Measurements from ENCODE around the gene DMGDH.
"Not testable (repeated sequence)": the region's sequence is repeated elsewhere in the genome, so short reads cannot be mapped to it uniquely, and the experiment has no call there.

Gene DMGDH

DNA sequence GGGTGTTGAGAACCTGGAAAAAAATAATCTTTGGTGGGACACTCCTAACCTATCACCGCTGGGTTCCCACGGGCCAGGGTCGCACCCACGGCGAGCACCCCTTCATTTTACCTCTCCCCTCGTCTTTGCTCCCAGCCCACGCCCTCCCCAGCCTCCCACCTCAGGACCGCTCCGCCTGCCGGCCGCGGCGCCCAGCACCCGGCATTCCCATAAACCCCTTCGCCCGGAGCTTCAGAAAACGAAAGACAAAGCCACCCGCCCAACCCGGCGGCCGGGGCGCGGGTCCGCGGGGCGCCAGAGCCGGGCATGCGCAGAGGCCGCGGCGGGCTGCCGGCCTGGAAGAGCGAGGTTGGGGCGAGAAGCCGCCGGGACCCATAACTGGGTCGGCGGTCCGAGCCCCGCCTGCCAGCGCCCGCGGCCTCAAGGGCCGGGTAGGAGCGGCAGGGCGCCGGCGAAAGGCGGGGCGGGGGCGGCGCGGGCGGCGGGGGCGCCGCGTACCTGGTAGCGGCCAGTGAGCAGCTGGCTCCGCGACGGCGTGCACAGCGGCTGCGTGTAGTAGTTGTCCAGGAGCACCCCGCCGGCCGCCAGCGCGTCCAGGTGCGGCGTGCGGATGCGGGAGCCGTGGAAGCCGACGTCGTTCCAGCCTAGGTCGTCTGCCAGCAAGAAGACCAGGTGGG lies 84.9 kb downstream of the DMGDH start:
- peak overlapping the region; percentile 100 for H3K27ac ChIP-seq (ENCODE audit: low read depth, low read length)
- no peak overlapping the region for H2AK5ac ChIP-seq (ENCODE audit: low read length)
- H3K4me3 ChIP-seq (ENCODE audit: low read length), result peak overlapping the region; percentile 69
- H2BK15ac ChIP-seq (replicated peaks; ENCODE audit: low read depth), result no peak overlapping the region
- H3K18ac ChIP-seq (ENCODE audit: low read length), result peak overlapping the region; percentile 94
- peak overlapping the region; percentile 56 for H3K4ac ChIP-seq (ENCODE audit: low read depth, low read length)
- no peak overlapping the region for H4K5ac ChIP-seq (ENCODE audit: low read length)
- H2BK120ac ChIP-seq (ENCODE audit: low read depth, low read length), result peak overlapping the region; percentile 83
- H3K9ac ChIP-seq (ENCODE audit: low read length), result peak overlapping the region; percentile 92
- no peaks in the 10 kb centered on the region for H3K27me3 ChIP-seq (ENCODE audit: insufficient read depth, low read length, poor library complexity)
- H3K23ac ChIP-seq (ENCODE audit: low read length), result no peak overlapping the region
- H3K79me2 ChIP-seq (ENCODE audit: control insufficient read depth, insufficient read depth, low read length), result no peaks in the 10 kb centered on the region
- peaks cover 8% of the 10 kb centered on the region for H3K4me1 ChIP-seq (ENCODE audit: control insufficient read depth, low read depth, low read length)
- peak overlapping the region; percentile 97 for H3K56ac ChIP-seq (ENCODE audit: low read length)
- WGBS (ENCODE audit: extremely low coverage, insufficient coverage, low lambda C conversion rate), result no CpG with 5 or more reads among the region's 79 CpGs
- peak overlapping the region; percentile 63 for H3K4me2 ChIP-seq (ENCODE audit: low read length)
- peak; percentile 94 for DNase-seq
- H2BK5ac ChIP-seq (ENCODE audit: low read length), result peak overlapping the region; percentile 80
- no peak overlapping the region for H4K8ac ChIP-seq (ENCODE audit: low read depth, low read length)
- H3K36me3 ChIP-seq (ENCODE audit: control insufficient read depth, insufficient read depth, low read length), result no peaks in the 10 kb centered on the region
- H3K79me1 ChIP-seq (ENCODE audit: low read length), result no peaks in the 10 kb centered on the region

DNA sequence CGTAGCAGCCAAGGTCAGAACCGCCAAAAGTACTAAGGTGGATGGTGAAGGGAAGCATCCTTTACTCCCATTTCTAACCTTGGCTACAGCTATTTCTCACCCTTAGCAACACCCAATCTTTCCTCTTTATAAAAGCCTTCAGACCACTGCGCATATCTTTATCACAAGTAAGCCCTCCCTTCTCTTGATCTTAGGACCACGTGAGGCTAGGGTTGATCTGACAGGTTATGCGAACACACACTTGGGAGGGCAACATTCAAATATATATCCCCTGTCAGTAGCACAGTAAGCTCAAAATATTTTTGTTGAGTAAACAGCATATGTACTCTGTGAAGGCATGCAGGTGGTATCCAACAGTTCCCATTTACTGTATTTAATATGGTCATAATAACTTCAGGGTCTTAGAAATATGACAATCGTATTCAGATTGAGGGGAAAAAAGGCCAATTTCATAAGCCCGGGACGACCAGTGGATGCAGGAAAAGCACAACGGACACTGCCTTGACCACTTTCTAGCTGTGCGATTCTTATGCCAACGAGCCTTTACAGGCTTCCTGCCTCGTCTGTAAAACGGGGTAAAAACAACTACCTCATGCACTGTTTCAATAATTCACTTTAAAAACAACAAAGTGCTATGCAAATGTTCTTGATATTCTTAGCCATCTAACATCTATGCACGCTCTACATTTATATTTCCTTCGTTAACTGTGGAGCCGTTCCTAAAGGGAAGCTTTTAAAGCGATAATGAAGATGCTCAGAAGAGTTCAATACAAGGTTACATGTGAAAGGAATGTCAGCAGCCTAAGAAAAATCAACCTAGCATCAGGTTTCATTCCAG lies 85.7 kb downstream of the DMGDH start:
- Histone ChIP-seq H3K9ac (ENCODE audit: low read length) (peak overlapping the region; percentile 67), H3K4me3 (ENCODE audit: low read length) (peak overlapping the region; percentile 52), H3K27me3 (ENCODE audit: insufficient read depth, low read length, poor library complexity) (no peaks in the 10 kb centered on the region), H3K4ac (ENCODE audit: low read depth, low read length) (no peak overlapping the region), H4K5ac (ENCODE audit: low read length) (no peak overlapping the region), H2BK5ac (ENCODE audit: low read length) (no peak overlapping the region), H3K79me2 (ENCODE audit: control insufficient read depth, insufficient read depth, low read length) (no peaks in the 10 kb centered on the region), H3K36me3 (ENCODE audit: control insufficient read depth, insufficient read depth, low read length) (no peaks in the 10 kb centered on the region), H3K27ac (ENCODE audit: low read depth, low read length) (peak overlapping the region; percentile 79), H3K4me2 (ENCODE audit: low read length) (peak overlapping the region; percentile 63), H2AK5ac (ENCODE audit: low read length) (no peak overlapping the region), H2BK120ac (ENCODE audit: low read depth, low read length) (no peak overlapping the region), H3K79me1 (ENCODE audit: low read length) (no peaks in the 10 kb centered on the region), H3K56ac (ENCODE audit: low read length) (peak overlapping the region; percentile 83), H3K18ac (ENCODE audit: low read length) (peak overlapping the region; percentile 20), H3K4me1 (ENCODE audit: control insufficient read depth, low read depth, low read length) (peaks cover 8% of the 10 kb centered on the region), H4K8ac (ENCODE audit: low read depth, low read length) (no peak overlapping the region), H3K23ac (ENCODE audit: low read length) (no peak overlapping the region), H2BK15ac (replicated peaks; ENCODE audit: low read depth) (no peak overlapping the region)
- no CpG with 5 or more reads among the region's 17 CpGs for WGBS (ENCODE audit: extremely low coverage, insufficient coverage, low lambda C conversion rate)
- no peak for DNase-seq

DNA sequence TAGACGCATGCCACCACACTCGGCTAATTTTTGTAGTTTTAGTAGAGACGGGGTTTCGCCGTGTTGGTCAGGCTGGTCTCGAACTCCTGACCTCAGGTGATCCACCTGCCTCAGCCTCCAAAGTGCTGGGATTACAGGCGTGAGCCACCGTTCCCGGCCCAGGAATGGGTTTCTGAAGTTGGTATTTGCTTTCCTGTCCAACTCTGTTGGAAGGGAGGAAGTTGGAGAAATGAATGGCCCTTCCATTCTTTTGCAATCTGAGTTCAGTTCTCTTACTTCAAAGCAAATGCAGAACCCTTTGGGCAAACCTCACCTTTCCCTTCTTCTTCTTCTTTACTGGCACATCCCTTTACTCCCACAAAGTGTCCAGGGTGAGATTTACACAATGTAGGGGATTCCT lies 86.3 kb downstream of the DMGDH start:
- not testable (repeated sequence) for H3K18ac ChIP-seq (ENCODE audit: low read length); H2BK15ac ChIP-seq (replicated peaks; ENCODE audit: low read depth); DNase-seq; H3K79me2 ChIP-seq (ENCODE audit: control insufficient read depth, insufficient read depth, low read length); H2AK5ac ChIP-seq (ENCODE audit: low read length); H4K8ac ChIP-seq (ENCODE audit: low read depth, low read length); H2BK120ac ChIP-seq (ENCODE audit: low read depth, low read length); H3K4me3 ChIP-seq (ENCODE audit: low read length); H2BK5ac ChIP-seq (ENCODE audit: low read length); H3K4me1 ChIP-seq (ENCODE audit: control insufficient read depth, low read depth, low read length); H3K79me1 ChIP-seq (ENCODE audit: low read length); H3K9ac ChIP-seq (ENCODE audit: low read length); H4K5ac ChIP-seq (ENCODE audit: low read length); H3K56ac ChIP-seq (ENCODE audit: low read length); H3K23ac ChIP-seq (ENCODE audit: low read length); H3K36me3 ChIP-seq (ENCODE audit: control insufficient read depth, insufficient read depth, low read length); H3K4ac ChIP-seq (ENCODE audit: low read depth, low read length); H3K4me2 ChIP-seq (ENCODE audit: low read length); H3K27me3 ChIP-seq (ENCODE audit: insufficient read depth, low read length, poor library complexity); H3K27ac ChIP-seq (ENCODE audit: low read depth, low read length)
- WGBS (ENCODE audit: extremely low coverage, insufficient coverage, low lambda C conversion rate), result no CpG with 5 or more reads among the region's 9 CpGs

DNA sequence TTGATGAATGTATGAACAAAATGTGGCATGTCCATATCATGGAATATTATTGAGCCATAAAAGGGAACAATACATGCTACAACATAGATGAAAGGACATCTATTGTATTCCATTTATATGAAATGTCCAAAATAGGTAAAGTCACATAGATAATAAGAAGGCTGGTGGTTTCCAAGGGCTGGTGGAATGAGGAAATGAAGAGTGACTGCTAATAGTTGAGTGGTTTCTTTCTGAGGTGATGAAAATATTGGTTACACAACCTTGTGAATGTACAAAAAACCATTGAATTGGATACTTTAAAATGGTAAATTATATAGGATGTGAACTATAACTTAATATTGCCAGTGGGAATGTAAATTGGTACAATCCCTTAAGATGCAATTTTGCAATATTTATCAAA lies 89.6 kb downstream of the DMGDH start:
- Histone ChIP-seq H3K56ac (ENCODE audit: low read length) (no peak overlapping the region), H3K36me3 (ENCODE audit: control insufficient read depth, insufficient read depth, low read length) (no peaks in the 10 kb centered on the region), H3K4ac (ENCODE audit: low read depth, low read length) (no peak overlapping the region), H2BK5ac (ENCODE audit: low read length) (no peak overlapping the region), H3K23ac (ENCODE audit: low read length) (no peak overlapping the region), H3K4me3 (ENCODE audit: low read length) (no peak overlapping the region), H2AK5ac (ENCODE audit: low read length) (no peak overlapping the region), H3K4me2 (ENCODE audit: low read length) (no peak overlapping the region), H3K27me3 (ENCODE audit: insufficient read depth, low read length, poor library complexity) (no peaks in the 10 kb centered on the region), H3K79me1 (ENCODE audit: low read length) (no peaks in the 10 kb centered on the region), H4K5ac (ENCODE audit: low read length) (no peak overlapping the region), H3K79me2 (ENCODE audit: control insufficient read depth, insufficient read depth, low read length) (no peaks in the 10 kb centered on the region), H2BK15ac (replicated peaks; ENCODE audit: low read depth) (no peak overlapping the region), H3K27ac (ENCODE audit: low read depth, low read length) (no peak overlapping the region), H2BK120ac (ENCODE audit: low read depth, low read length) (no peak overlapping the region), H3K18ac (ENCODE audit: low read length) (no peak overlapping the region), H4K8ac (ENCODE audit: low read depth, low read length) (no peak overlapping the region), H3K9ac (ENCODE audit: low read length) (no peak overlapping the region), H3K4me1 (ENCODE audit: control insufficient read depth, low read depth, low read length) (peaks cover 4% of the 10 kb centered on the region)
- DNase-seq, result no peak

DNA sequence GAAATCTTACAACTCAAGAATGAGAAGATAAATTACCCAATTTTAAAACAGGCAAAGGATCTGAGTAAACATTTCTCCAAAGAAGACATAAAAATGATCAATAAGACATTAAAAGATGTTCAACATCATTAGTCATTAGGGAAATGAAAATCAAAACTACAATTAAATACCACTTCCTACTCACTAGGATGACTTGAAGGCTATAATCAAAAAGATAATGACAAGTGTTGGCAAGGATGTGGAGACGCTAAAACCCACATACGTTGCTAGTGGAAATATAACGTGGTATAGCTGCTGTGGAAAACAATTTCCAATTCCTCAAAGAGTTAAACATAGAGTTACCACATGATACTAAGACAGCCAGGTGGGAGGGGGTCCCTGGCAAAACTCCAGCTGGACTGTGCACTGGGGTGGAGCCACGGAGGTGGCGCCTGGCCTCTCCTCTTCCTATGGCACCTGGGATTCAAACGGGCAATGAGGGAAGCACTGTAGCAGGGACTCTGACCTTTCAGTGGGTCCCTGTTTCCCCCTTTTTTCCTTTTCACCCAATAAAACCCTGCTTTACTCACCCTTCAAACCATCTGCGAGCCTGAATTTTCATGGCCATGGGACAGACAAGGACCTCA lies 90.2 kb downstream of the DMGDH start:
- Histone ChIP-seq H3K79me2 (ENCODE audit: control insufficient read depth, insufficient read depth, low read length) (no peaks in the 10 kb centered on the region), H3K18ac (ENCODE audit: low read length) (no peak overlapping the region), H3K27ac (ENCODE audit: low read depth, low read length) (no peak overlapping the region), H2AK5ac (ENCODE audit: low read length) (no peak overlapping the region), H3K23ac (ENCODE audit: low read length) (no peak overlapping the region), H3K4me2 (ENCODE audit: low read length) (no peak overlapping the region), H3K27me3 (ENCODE audit: insufficient read depth, low read length, poor library complexity) (no peaks in the 10 kb centered on the region), H3K9ac (ENCODE audit: low read length) (no peak overlapping the region), H2BK15ac (replicated peaks; ENCODE audit: low read depth) (no peak overlapping the region), H2BK5ac (ENCODE audit: low read length) (no peak overlapping the region), H4K5ac (ENCODE audit: low read length) (no peak overlapping the region), H3K36me3 (ENCODE audit: control insufficient read depth, insufficient read depth, low read length) (no peaks in the 10 kb centered on the region), H4K8ac (ENCODE audit: low read depth, low read length) (no peak overlapping the region), H3K4ac (ENCODE audit: low read depth, low read length) (no peak overlapping the region), H3K4me1 (ENCODE audit: control insufficient read depth, low read depth, low read length) (peaks cover 4% of the 10 kb centered on the region), H3K4me3 (ENCODE audit: low read length) (no peak overlapping the region), H3K79me1 (ENCODE audit: low read length) (no peaks in the 10 kb centered on the region), H2BK120ac (ENCODE audit: low read depth, low read length) (no peak overlapping the region), H3K56ac (ENCODE audit: low read length) (no peak overlapping the region)
- no CpG with 5 or more reads among the region's 7 CpGs for WGBS (ENCODE audit: extremely low coverage, insufficient coverage, low lambda C conversion rate)
- DNase-seq, result no peak

Data from mesendoderm (in vitro differentiated cells).